HG03095 (cell line): ENCODE measurements around the gene VIM.
"Not testable (repeated sequence)": the region's sequence is repeated elsewhere in the genome, so short reads cannot be mapped to it uniquely, and the experiment has no call there.

Experiments used
- ATAC-seq: cut with Tn5 transposase; IDR thresholded peaks from one replicate; pipeline ENCODE4 v1.9.1; 2021; ENCODE audit warnings: moderate library complexity; ENCODE audit not compliant: unreplicated experiment

The VIM gene

GRCh38 chr10:17231788-17232187 is 3.7 kb downstream of the VIM start:
- ATAC-seq, result no peak

DNA sequence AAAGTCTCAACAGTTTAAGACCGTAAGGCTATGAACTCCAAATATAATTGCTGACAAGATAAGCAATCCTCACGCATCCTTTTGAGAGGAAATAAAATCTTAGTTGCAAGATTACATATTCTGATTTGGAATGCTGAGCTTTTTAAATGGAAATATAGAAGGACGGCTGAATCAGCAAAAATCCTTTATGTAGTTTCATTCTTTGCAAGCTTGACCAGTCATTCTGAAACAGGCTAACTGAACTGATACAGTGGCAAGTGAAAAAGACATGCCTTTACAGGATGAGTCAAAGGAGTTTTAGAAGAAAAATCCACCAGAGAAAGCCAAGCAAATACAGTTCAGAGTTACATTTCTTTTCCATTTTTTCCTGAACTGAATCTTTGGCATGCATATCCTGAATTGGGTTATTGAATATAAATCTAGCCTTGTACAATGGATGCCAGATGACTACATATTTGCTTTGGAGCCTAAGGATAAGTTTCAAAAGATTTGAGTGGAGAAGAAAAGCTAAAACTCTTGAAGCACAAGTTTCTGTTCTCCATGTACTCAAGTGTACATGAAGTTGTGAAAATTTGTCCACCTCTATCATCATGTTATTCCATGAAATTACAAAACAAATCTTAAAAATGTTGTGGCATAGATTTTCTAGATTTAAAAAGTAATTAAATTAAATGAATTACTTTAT is 4.4 kb downstream of the VIM start:
- no peak for ATAC-seq

DNA sequence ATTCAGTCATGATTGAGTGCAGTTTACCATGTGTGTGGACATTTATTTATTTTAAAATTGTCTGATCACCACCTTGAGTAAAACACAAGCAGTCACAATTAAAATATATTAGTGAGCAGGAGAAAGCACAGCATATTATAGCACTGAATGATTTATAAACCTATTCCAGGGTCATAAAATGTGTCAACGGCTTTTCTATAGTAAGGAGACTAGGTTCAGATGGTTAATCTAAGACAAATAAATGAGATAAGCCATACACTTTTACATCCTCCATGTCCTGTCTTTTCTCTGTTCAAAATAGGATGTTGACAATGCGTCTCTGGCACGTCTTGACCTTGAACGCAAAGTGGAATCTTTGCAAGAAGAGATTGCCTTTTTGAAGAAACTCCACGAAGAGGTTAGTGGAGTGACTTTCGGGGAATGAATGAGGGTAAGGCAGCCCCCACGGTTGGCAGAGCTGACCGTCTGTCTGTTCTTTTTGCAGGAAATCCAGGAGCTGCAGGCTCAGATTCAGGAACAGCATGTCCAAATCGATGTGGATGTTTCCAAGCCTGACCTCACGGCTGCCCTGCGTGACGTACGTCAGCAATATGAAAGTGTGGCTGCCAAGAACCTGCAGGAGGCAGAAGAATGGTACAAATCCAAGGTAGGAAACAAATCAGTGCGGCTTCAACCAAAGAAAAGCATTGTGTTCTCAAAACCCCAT is 5.4 kb downstream of the VIM start:
- no peak for ATAC-seq

GRCh38 chr10:17234431-17234945 is 6.4 kb downstream of the VIM start:
- ATAC-seq, result no peak

DNA sequence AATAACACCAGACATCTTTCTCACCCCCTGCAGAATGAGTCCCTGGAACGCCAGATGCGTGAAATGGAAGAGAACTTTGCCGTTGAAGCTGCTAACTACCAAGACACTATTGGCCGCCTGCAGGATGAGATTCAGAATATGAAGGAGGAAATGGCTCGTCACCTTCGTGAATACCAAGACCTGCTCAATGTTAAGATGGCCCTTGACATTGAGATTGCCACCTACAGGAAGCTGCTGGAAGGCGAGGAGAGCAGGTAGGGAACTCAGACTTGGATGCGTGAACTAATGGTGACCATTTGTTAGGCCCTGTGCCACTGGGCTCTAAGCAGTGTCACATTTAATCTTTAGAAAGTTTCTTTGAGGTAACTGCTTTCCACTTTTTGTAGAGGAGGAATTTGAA is 7.1 kb downstream of the VIM start:
- no peak for ATAC-seq

DNA sequence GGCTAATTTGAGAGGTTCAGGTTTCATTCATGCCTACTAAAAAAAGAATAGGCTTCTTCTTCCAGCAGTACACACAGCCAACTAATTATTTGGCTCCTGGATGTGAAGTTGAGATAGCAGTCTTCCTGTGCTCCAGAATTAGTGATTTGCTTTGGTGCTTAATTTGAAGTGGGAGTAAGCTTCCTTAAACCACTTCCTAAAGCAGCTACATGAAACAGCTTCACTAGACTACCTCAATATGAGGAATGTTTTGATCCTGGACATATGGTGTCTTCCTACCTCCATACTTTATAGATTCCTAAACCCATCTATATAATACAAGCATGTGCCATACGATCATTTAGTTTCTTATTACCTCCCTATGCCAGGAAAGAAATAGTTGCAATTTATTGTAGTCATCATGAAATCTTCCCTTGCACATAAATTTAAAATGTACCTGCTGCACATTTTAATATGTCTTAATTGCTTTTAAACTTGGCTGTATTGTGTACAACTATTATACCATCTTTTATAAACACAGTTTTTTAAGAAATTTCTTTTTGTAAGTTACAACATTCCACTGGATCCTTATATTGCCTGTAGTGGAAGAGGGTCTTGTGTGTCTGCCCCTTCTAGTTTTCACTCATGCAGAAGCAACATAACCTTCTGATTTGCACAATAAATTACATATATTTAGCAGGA is 8.6 kb downstream of the VIM start:
- no peak for ATAC-seq

- no peak for ATAC-seq
Observed at GRCh38 chr10:17237149-17237527, 9.1 kb downstream of the VIM start.

DNA sequence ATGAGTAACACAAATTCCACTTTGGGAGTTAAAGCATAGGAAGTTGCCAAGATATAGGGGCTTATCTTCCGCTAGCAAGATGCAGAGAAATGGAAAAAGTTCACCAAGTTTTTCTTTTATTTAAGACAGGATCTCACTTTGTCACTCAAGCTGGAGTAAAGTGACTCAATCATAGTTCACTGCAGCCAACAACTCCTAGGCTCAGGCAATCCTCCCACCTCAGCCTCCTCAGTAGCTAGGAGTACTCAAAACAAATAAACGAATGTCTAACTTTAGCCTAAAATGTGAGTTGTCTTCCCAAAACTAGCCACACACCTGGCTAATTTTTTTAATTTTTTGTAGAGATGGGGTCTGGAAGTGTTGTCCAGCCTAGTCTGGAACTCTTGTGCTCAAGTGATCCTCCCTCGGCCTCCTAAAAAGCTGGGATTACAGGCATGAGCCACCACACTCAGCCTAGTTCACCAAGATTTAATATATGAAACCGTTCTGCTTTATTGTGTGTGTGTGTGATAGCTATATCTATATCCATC is 9.9 kb downstream of the VIM start:
- no peak for ATAC-seq

DNA sequence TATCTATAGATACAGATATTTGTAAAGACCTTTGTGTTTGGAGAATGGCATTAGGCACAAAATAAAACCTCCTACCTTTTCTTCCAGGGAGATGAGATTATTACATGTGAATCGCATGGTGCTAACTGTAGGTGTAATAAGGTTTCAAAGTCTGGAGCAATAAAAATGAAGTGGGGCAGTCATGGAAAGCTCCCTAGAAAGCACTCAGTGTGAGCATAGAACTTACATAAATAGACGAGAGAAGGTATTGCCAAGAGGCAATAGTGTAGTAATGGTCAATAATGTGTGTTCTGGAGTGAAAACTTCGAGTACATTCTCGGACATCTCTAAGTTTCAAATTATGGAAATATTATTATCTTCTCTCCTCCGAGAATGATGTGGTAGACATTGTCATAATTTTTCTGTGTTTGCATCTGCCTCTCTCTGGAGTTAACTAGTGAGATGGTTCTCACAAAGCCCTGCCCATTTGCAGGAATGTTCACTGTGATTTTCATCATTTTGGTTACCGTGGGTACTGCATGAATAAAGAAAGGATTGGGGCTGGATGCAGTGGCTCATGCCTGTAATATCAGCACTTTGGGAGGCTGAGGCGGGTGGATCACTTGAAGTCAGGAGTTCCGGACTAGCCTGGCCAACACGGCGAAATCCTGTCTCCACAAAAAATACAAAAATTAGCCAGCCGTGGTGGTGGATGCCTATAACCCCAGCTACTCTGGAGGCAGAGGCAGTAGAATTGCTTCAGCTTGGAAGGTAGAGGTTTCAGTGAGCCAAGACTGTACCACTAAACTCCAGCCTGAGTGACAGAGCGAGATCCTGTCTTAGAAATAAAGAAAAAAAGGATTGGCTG is 10.6 kb downstream of the VIM start:
- no peak for ATAC-seq

DNA sequence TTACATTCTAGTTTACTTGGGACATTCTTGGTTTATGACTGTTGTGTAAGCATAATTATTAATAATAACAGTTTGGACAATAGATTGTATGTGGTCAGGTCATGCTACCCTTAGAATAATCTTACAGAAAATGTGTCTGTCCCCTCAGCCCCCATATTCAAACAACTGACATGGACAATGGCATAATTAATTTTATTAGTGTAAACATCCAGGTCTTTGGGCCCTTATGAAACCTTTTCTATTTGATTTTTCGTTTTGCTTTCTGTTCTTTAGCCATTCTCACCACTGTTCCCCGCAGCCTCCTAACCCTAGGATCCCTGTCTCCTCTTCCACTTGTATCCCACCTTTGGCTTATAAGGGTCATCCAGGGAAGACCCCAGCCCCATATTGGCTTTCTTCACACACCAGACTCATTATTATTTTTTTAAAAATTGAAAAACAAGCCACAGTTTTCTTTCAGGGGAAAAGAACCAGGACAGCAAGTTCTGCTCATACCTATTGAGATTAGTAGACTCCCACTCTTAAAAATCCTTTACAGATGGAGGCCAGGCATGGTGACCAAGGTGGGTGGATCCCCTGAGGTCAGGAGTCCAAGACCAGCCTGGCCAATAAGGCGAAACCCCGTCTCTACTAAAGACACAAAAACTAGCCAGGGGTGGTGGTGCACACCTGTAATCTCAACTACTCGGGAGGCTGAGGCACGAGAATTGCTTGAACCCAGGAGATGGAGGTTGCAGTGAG is 11.5 kb downstream of the VIM start:
- no peak for ATAC-seq

GRCh38 chr10:17240096-17240495 is 12.1 kb downstream of the VIM start:
- no peak for ATAC-seq

DNA sequence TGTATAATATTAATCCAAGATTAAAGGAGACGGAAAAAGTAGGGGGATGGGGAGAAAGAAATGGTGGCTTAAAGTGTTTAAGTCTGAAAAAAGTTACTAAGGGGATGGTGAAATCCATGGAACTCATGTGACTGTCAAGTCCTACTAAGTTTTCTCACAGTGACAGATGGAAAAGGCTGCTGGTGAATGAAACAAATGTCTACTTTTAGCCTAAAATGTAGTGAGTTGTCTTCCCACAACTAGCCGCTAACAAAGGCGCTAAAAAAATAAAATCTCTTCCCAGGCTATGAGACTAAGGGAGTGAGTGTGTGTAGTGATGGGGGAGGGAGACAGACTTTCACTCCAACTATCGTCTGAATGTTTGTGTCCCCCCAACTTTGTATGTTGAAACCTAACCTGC is 12.6 kb downstream of the VIM start:
- ATAC-seq, result no peak

DNA sequence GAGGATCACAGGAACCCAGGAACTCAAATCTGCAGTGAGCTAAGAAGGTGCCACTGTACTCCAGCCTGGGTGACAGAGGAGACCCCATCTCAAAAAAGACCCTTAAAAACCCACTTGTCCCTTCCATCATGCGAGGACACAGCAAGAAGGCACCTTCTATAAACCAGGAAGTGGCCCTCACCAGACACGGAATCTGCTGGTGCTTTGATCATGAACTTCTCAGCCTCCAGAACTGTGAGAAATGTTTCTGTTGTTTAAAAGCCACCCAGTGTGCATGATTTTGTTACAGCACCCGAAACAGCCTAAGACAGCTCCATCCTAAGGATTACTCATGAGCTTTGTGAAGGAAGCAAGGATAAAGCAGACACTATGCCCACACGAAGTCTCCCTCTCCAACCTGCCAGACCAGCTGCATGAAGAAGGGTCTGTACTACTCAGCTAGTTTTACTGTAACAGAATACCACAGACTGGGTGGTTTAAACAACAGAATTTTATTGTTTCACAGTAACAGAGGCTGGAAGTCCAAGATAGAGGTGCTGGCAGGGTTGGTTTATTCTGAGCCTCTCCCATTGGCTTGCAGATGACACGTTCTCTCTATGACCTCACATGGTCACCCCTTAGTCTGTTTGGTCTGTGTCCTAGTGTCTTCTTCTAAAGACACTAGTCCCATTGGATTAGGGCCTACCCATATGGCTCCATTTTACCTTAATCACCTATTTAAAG is 13.7 kb downstream of the VIM start:
- no peak for ATAC-seq

- no peak for ATAC-seq
Observed at GRCh38 chr10:17244700-17245365, 16.8 kb downstream of the VIM start.

GRCh38 chr10:17247210-17247609 is 19.2 kb downstream of the VIM start:
- ATAC-seq, result no peak

DNA sequence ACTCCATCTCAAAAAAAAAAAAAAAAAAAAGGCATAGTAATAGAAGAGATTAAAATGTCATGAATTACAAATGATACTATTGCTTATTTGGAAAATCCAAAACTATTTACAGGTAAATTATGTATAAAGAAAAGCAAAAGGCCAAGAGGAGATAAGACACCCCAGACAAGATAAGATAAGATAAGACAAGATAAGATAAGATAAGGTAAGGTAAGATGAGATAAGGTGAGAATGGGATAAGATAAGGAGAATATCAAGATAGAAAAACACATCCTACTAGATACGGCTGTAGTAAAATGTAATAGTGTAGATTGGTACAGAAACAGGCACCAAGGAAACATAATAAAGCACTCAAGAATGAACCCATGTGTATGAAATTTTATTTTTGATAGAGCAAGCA is 20.9 kb downstream of the VIM start:
- no peak for ATAC-seq

DNA sequence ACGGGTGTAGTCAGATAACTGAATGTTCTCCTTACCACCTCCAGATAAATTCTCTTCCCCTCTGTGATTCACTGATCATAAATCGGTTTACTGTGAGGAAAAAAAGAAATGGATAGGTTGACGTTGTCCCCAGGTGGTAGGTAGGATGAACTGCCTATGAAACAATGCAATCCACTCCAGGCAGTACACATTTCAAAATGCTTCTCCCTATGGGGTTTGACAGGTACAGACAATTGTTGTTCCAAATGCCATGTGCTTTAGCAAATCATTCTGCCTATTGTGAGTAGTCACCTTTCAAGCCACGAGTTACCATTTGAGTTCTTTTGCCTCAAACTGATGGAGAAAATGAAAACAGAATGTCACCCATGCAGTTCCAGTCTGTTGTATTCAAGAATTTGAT is 21.8 kb downstream of the VIM start:
- ATAC-seq, result no peak

DNA sequence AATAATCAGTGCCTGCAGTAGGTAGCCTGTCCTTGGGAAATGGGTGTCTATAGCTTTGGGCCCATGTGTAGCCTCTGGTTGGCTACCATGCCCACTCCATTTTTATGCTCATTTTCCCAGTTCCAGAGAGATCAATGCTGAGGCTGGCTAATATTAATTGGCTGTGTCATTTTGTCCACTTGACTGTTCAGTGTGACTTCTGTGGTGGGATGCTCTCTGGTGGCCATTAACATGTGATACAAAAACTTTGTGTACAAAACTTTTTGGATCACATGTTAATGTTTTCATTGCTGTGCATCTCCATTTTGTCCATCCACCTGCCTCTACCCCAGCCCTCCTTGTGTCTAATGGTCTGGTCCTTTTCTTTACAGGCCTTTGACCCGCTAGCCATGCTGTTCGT is 22.7 kb downstream of the VIM start:
- no peak for ATAC-seq

- not testable (repeated sequence) for ATAC-seq
Observed at GRCh38 chr10:17254543-17255050, 26.6 kb downstream of the VIM start.
